GM21515 (cell line): ENCODE data around the gene HSFX1.
"Not testable (repeated sequence)": the region's sequence is repeated elsewhere in the genome, so short reads cannot be mapped to it uniquely, and the experiment has no call there.

Source experiments
- ATAC-seq: cut with Tn5 transposase; IDR thresholded peaks from one replicate; pipeline ENCODE4 v1.9.1; 2021; ENCODE audit not compliant: unreplicated experiment

The HSFX1 gene

GRCh38 chrX:149773768-149774167 lies at the start of gene HSFX1:
TSS of gene HSFX1 (plus strand) at chrX:149774068. CDS start at chrX:149774682, 614 bp downstream.
- ATAC-seq = not testable (repeated sequence)

GRCh38 chrX:149727308-149727707 lies 46.6 kb upstream of the HSFX1 start:
- not testable (repeated sequence) for ATAC-seq

GRCh38 chrX:149742269-149742668 lies 31.6 kb upstream of the HSFX1 start:
- ATAC-seq = not testable (repeated sequence)

GRCh38 chrX:149746390-149747007 lies 27.4 kb upstream of the HSFX1 start:
- ATAC-seq = not testable (repeated sequence)

- no peak for ATAC-seq
Observed at GRCh38 chrX:149757206-149758067, 16.4 kb upstream of the HSFX1 start.

GRCh38 chrX:149758068-149758714 lies 15.7 kb upstream of the HSFX1 start:
- no peak for ATAC-seq

- not testable (repeated sequence) for ATAC-seq
Observed at GRCh38 chrX:149758715-149759078, 15.2 kb upstream of the HSFX1 start.

GRCh38 chrX:149759824-149760223 lies 14.0 kb upstream of the HSFX1 start:
- no peak for ATAC-seq

GRCh38 chrX:149760965-149761364 lies 12.9 kb upstream of the HSFX1 start:
- ATAC-seq = no peak

- not testable (repeated sequence) for ATAC-seq
Observed at GRCh38 chrX:149761858-149762674, 11.8 kb upstream of the HSFX1 start.

- ATAC-seq = no peak
Observed at GRCh38 chrX:149762696-149763614, 10.9 kb upstream of the HSFX1 start.

- ATAC-seq = not testable (repeated sequence)
Observed at GRCh38 chrX:149770344-149770743, 3.5 kb upstream of the HSFX1 start.

GRCh38 chrX:149773026-149773425 lies 842 bp upstream of the HSFX1 start:
- not testable (repeated sequence) for ATAC-seq

- ATAC-seq = not testable (repeated sequence)
Observed at GRCh38 chrX:149777999-149778398, 4.1 kb downstream of the HSFX1 start.

- ATAC-seq = not testable (repeated sequence)
Observed at GRCh38 chrX:149781727-149782126, 7.9 kb downstream of the HSFX1 start, which contains the start of gene MAGEA9. TSS of gene MAGEA9 (plus strand) at chrX:149781930. CDS start at chrX:149786211, 4,281 bp downstream.

- peak; percentile 100 for ATAC-seq
Observed at GRCh38 chrX:149795531-149795930, 21.7 kb downstream of the HSFX1 start.

GRCh38 chrX:149799095-149799714 lies 25.3 kb downstream of the HSFX1 start:
- ATAC-seq = no peak

- no peak for ATAC-seq
Observed at GRCh38 chrX:149799938-149800337, 26.1 kb downstream of the HSFX1 start.

- no peak for ATAC-seq
Observed at GRCh38 chrX:149803458-149804062, 29.7 kb downstream of the HSFX1 start.
